ENCODE data around the gene SRMS. TPM values are rescaled to one million over a fixed set of nuclear protein-coding genes. Genes with fewer than 3 reads are reported as not detected.

The SRMS gene
- total RNA-seq (2014; rRNA removed) (0.22 and 0.63 TPM in 2 replicates), Bru-seq, nascent RNA (percentile 25 among the genes with signal in this experiment), BruChase-seq, experiment 1, labeled RNA remaining after a 6-hour chase (percentile 52 among the genes with signal in this experiment), BruChase-seq, experiment 2, labeled RNA remaining after a 2-hour chase (percentile 32 among the genes with signal in this experiment)
- long read RNA-seq: 0 reads

- peak within 1 kb of the TSS; percentile 20; the same call in 1 of the 2 replicates for H3K4me2 ChIP-seq (ENCODE audit: low read length)
- no peak within 1 kb of the TSS for H3K9ac ChIP-seq (ENCODE audit: low read length)
- no peak within 1 kb of the TSS; the same call in 1 of the 2 replicates for H2AFZ ChIP-seq (ENCODE audit: low read length)
- no peaks in the 10 kb centered on the region for H3F3A ChIP-seq (ENCODE audit: low read length, unreplicated experiment)
- H3K36me3 ChIP-seq (ENCODE audit: low read depth, low read length): no peaks in the 10 kb centered on the region
- POLR2A ChIA-PET (ENCODE audit: unreplicated experiment): no interaction called here
- TF ChIP-seq, protein P1, sequence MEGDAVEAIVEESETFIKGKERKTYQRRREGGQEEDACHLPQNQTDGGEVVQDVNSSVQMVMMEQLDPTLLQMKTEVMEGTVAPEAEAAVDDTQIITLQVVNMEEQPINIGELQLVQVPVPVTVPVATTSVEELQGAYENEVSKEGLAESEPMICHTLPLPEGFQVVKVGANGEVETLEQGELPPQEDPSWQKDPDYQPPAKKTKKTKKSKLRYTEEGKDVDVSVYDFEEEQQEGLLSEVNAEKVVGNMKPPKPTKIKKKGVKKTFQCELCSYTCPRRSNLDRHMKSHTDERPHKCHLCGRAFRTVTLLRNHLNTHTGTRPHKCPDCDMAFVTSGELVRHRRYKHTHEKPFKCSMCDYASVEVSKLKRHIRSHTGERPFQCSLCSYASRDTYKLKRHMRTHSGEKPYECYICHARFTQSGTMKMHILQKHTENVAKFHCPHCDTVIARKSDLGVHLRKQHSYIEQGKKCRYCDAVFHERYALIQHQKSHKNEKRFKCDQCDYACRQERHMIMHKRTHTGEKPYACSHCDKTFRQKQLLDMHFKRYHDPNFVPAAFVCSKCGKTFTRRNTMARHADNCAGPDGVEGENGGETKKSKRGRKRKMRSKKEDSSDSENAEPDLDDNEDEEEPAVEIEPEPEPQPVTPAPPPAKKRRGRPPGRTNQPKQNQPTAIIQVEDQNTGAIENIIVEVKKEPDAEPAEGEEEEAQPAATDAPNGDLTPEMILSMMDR (conservative IDR thresholded peaks at IDR 0.05; ENCODE audit: low read depth, low read length): no peak
- no peak for TF ChIP-seq EZH2phosphoT487 (IDR thresholded peaks at IDR 0.05; ENCODE audit: borderline replicate concordance, low read length)
- no peak for TF ChIP-seq EZH2 (IDR thresholded peaks at IDR 0.05; ENCODE audit: low read length, unreplicated experiment)
- DNase-seq: peak; percentile 15
- BruUV-seq (replicated peaks): no TSS peak
- no peaks in the 10 kb centered on the region for H3K79me2 ChIP-seq (ENCODE audit: low read length)
- H4K20me1 ChIP-seq (ENCODE audit: low read length): no peaks in the 10 kb centered on the region
- ATAC-seq: peak; percentile 30
- no peaks in the 10 kb centered on the region for H3K27me3 ChIP-seq (ENCODE audit: low read length)
- no peaks in the 10 kb centered on the region for H3K9me2 ChIP-seq (replicated peaks; ENCODE audit: low read length)
- peaks cover 34% of the 10 kb centered on the region for H3K4me1 ChIP-seq (ENCODE audit: insufficient read depth, low read length)
- H3K9me3 ChIP-seq (ENCODE audit: low read length): no peaks in the 10 kb centered on the region
- H3K27ac ChIP-seq (ENCODE audit: low read length): no peak within 1 kb of the TSS
- H3K4me3 ChIP-seq (ENCODE audit: low read length): no peak within 1 kb of the TSS
- intact Hi-C loops (cut with micrococcal nuclease): no loop called here
- CTCF ChIA-PET: no interaction called here
Observed at GRCh38 chr20:63547725-63548480, at the start of gene SRMS. Gene SRMS (minus strand): TSS chr20:63547749. CDS start chr20:63547463, 286 bp downstream.

GRCh38 chr20:63596423-63596822 lies 48.9 kb upstream of the SRMS start:
- Histone ChIP-seq H3K27me3 (ENCODE audit: low read length) (no peaks in the 10 kb centered on the region), H3K4me1 (ENCODE audit: insufficient read depth, low read length) (no peaks in the 10 kb centered on the region; the same call in 1 of the 2 replicates), H3K9ac (ENCODE audit: low read length) (no peak overlapping the region), H2AFZ (ENCODE audit: low read length) (no peak overlapping the region), H4K20me1 (ENCODE audit: low read length) (no peaks in the 10 kb centered on the region), H3K36me3 (ENCODE audit: low read depth, low read length) (peaks cover 10% of the 10 kb centered on the region; the same call in 1 of the 2 replicates), H3K79me2 (ENCODE audit: low read length) (no peaks in the 10 kb centered on the region), H3K4me3 (ENCODE audit: low read length) (no peak overlapping the region), H3F3A (ENCODE audit: low read length, unreplicated experiment) (no peaks in the 10 kb centered on the region), H3K4me2 (ENCODE audit: low read length) (no peak overlapping the region), H3K9me3 (ENCODE audit: low read length) (no peaks in the 10 kb centered on the region), H3K9me2 (replicated peaks; ENCODE audit: low read length) (no peaks in the 10 kb centered on the region), H3K27ac (ENCODE audit: low read length) (no peak overlapping the region)
- BruUV-seq (replicated peaks): no TSS peak
- no peak for DNase-seq
- intact Hi-C loops (cut with micrococcal nuclease): no loop called here
- POLR2A ChIA-PET (ENCODE audit: unreplicated experiment): no interaction called here
- CTCF ChIA-PET: no interaction called here
- TF ChIP-seq, protein P1 (conservative IDR thresholded peaks at IDR 0.05; ENCODE audit: low read depth, low read length): no peak
- TF ChIP-seq EZH2 (IDR thresholded peaks at IDR 0.05; ENCODE audit: low read length, unreplicated experiment) (no peak), EZH2phosphoT487 (IDR thresholded peaks at IDR 0.05; ENCODE audit: borderline replicate concordance, low read length) (no peak)
- ATAC-seq: no peak

Data from PC-3 (cell line).